HEK293 (cell line): Measurements from ENCODE around the gene TTL.
A peak's percentile ranks its signal among the peaks of the same experiment; 100 is the strongest.

Experiments
- CTCF ChIA-PET: fragments of 350-600 bp; formaldehyde crosslinking; extraction: SDS; loops from one replicate; lab custom pipeline; 2021; ENCODE audit warnings: antibody characterized with exemption; lab: Yijun Ruan, JAX
- POLR2A ChIA-PET: fragments of 300-600 bp; formaldehyde crosslinking; extraction: SDS; loops from one replicate; lab custom pipeline; 2020; ENCODE audit warnings: antibody characterized with exemption, inconsistent platforms; lab: Yijun Ruan, JAX
- H3K27ac ChIP-seq: fragments of 200-500 bp; sonication (Bioruptor generic); 2 replicates; pipeline ENCODE4 v1.5.1; 2014; ENCODE audit warnings: low read depth, low read length, control low read depth, inconsistent platforms; ENCODE audit errors: extremely low read depth
- H3K36me3 ChIP-seq, 2 experiments: fragments of 200-500 bp in 1 of 2; sonication (Bioruptor generic) in 1 of 2; 1 replicate in 1 of 2; 2 replicates in 1 of 2; pipeline ENCODE4 v1.5.1; 2014 to 2017; ENCODE audit warnings: inconsistent platforms in 2 of 2, low read length in 2 of 2; ENCODE audit not compliant: control insufficient read depth in 2 of 2, insufficient read depth in 1 of 2
- H3K4me1 ChIP-seq: fragments of 200-500 bp; sonication (Bioruptor generic); 2 replicates; pipeline ENCODE4 v1.5.1; 2014; ENCODE audit warnings: mild to moderate bottlenecking, low read length, inconsistent platforms; ENCODE audit not compliant: control insufficient read depth, insufficient read depth
- H3K4me3 ChIP-seq: 2 replicates; pipeline ENCODE4 v1.5.1; 2011; ENCODE audit warnings: low read depth, mild to moderate bottlenecking, control low read depth, low read length, moderate library complexity
- H3K9me3 ChIP-seq: fragments of 200-500 bp; sonication (Bioruptor generic); 2 replicates; pipeline ENCODE4 v1.5.1; 2014; ENCODE audit warnings: low read depth, low read length, inconsistent platforms; ENCODE audit not compliant: control insufficient read depth, insufficient read depth
- ATF2 ChIP-seq: fragments of 450-650 bp; formaldehyde crosslinking; IDR thresholded peaks from 2 replicates; pipeline ENCODE4 v1.5.1; 2016; ENCODE audit warnings: missing biosample characterization, missing genetic modification characterization, low read depth
- FEZF1 ChIP-seq: fragments of 450-650 bp; formaldehyde crosslinking; IDR thresholded peaks from 2 replicates; pipeline ENCODE4 v1.5.1; 2016; ENCODE audit warnings: missing biosample characterization, missing genetic modification characterization
- IKZF3 ChIP-seq: fragments of 450-650 bp; IDR thresholded peaks from 2 replicates; pipeline ENCODE4 v1.5.0; 2018; ENCODE audit warnings: missing biosample characterization, mild to moderate bottlenecking, missing genetic modification characterization, moderate library complexity
- MYNN ChIP-seq: fragments of 450-650 bp; formaldehyde crosslinking; IDR thresholded peaks from 2 replicates; pipeline ENCODE4 v1.5.1; 2016; ENCODE audit warnings: missing biosample characterization, missing genetic modification characterization, borderline replicate concordance
- OVOL3 ChIP-seq: fragments of 450-650 bp; formaldehyde crosslinking; IDR thresholded peaks from 2 replicates; pipeline ENCODE4 v1.5.1; 2016; ENCODE audit warnings: missing biosample characterization, missing genetic modification characterization
- PRDM10 ChIP-seq: fragments of 450-650 bp; formaldehyde crosslinking; IDR thresholded peaks from 2 replicates; pipeline ENCODE4 v1.5.1; 2016; ENCODE audit warnings: missing biosample characterization, missing genetic modification characterization
- PRDM4 ChIP-seq: fragments of 450-650 bp; formaldehyde crosslinking; IDR thresholded peaks from 2 replicates; pipeline ENCODE4 v1.5.1; 2017; ENCODE audit warnings: missing biosample characterization, missing genetic modification characterization
- TCF7L2 ChIP-seq: IDR thresholded peaks from 2 replicates; pipeline ENCODE4 v1.6.1; 2011; ENCODE audit warnings: low read depth, mild to moderate bottlenecking, inconsistent platforms, low read length, moderate library complexity, borderline replicate concordance
- ZBTB20 ChIP-seq: fragments of 450-650 bp; formaldehyde crosslinking; IDR thresholded peaks from 2 replicates; pipeline ENCODE4 v1.5.1; 2016; ENCODE audit warnings: missing biosample characterization, missing genetic modification characterization
- ZEB2 ChIP-seq: fragments of 450-650 bp; formaldehyde crosslinking; IDR thresholded peaks from 2 replicates; pipeline ENCODE4 v1.5.1; 2016; ENCODE audit warnings: missing biosample characterization, missing genetic modification characterization
- ZNF121 ChIP-seq: fragments of 450-650 bp; formaldehyde crosslinking; IDR thresholded peaks from 2 replicates; pipeline ENCODE4 v1.5.1; 2016; ENCODE audit warnings: missing biosample characterization, missing genetic modification characterization
- ZNF133 ChIP-seq: fragments of 450-650 bp; formaldehyde crosslinking; IDR thresholded peaks from 2 replicates; pipeline ENCODE4 v1.5.1; 2016; ENCODE audit warnings: missing biosample characterization, missing genetic modification characterization
- ZNF155 ChIP-seq: fragments of 450-650 bp; formaldehyde crosslinking; IDR thresholded peaks from 2 replicates; pipeline ENCODE4 v1.5.1; 2016; ENCODE audit warnings: missing biosample characterization, missing genetic modification characterization
- ZNF19 ChIP-seq: fragments of 450-650 bp; formaldehyde crosslinking; IDR thresholded peaks from 2 replicates; pipeline ENCODE4; 2016; ENCODE audit warnings: missing biosample characterization, missing genetic modification characterization, low read depth
- ZNF362 ChIP-seq: fragments of 450-650 bp; formaldehyde crosslinking; IDR thresholded peaks from 2 replicates; pipeline ENCODE4 v1.5.1; 2016; ENCODE audit warnings: missing biosample characterization, missing genetic modification characterization
- ZNF366 ChIP-seq: fragments of 450-650 bp; formaldehyde crosslinking; conservative IDR thresholded peaks from 2 replicates; pipeline ENCODE4 v1.5.1; 2016; ENCODE audit warnings: missing biosample characterization, missing genetic modification characterization
- ZNF416 ChIP-seq: fragments of 450-650 bp; formaldehyde crosslinking; IDR thresholded peaks from 2 replicates; pipeline ENCODE4 v1.5.1; 2016; ENCODE audit warnings: missing biosample characterization, missing genetic modification characterization
- ZNF610 ChIP-seq: fragments of 450-650 bp; formaldehyde crosslinking; IDR thresholded peaks from 2 replicates; pipeline ENCODE4 v1.5.1; 2016; ENCODE audit warnings: missing biosample characterization, missing genetic modification characterization, borderline replicate concordance
- ZNF629 ChIP-seq: fragments of 450-650 bp; formaldehyde crosslinking; IDR thresholded peaks from 2 replicates; pipeline ENCODE4 v1.5.1; 2017; ENCODE audit warnings: missing biosample characterization, missing genetic modification characterization
- ZNF654 ChIP-seq: fragments of 450-650 bp; formaldehyde crosslinking; IDR thresholded peaks from 2 replicates; pipeline ENCODE4 v1.5.1; 2016; ENCODE audit warnings: low read depth, missing biosample characterization, missing genetic modification characterization
- ZNF704 ChIP-seq: fragments of 450-650 bp; formaldehyde crosslinking; IDR thresholded peaks from 2 replicates; pipeline ENCODE4 v1.5.1; 2016; ENCODE audit warnings: missing biosample characterization, missing genetic modification characterization
- ZNF792 ChIP-seq: fragments of 450-650 bp; formaldehyde crosslinking; IDR thresholded peaks from 2 replicates; pipeline ENCODE4 v1.5.1; 2016; ENCODE audit warnings: missing biosample characterization, missing genetic modification characterization

Gene TTL

GRCh38 chr2:112577756-112578155 is 95.8 kb downstream of the TTL start (continued):
- TF ChIP-seq MYNN (no peak), ZBTB20 (tag by site-specific recombination) (no peak), ZNF121 (no peak), ZNF19 (tag by site-specific recombination) (no peak)

GRCh38 chr2:112579241-112579640 is 97.3 kb downstream of the TTL start:
- CTCF ChIA-PET = interaction anchor here (0.7 kb wide), 1 partner anchor 45 kb away, joined by 5 read pairs; no protein-coding TSS in a partner anchor
- no peak overlapping the region for H3K4me3 ChIP-seq
- no peaks in the 10 kb centered on the region for H3K9me3 ChIP-seq
- no peak overlapping the region for H3K27ac ChIP-seq
- POLR2A ChIA-PET = no interaction called here
- H3K36me3 ChIP-seq = peaks cover 15 to 29% of the 10 kb centered on the region in 2 experiments
- H3K4me1 ChIP-seq = no peaks in the 10 kb centered on the region
- TF ChIP-seq ATF2 (peak; percentile 85), ZNF416 (tag by site-specific recombination) (no peak), PRDM10 (tag by site-specific recombination) (peak; percentile 46), ZNF362 (tag by site-specific recombination) (peak; percentile 74; the same call in 1 of the 2 replicates), ZNF629 (tag by site-specific recombination) (peak; percentile 50; the same call in 1 of the 2 replicates), ZNF704 (tag by site-specific recombination) (no peak), TCF7L2 (no peak), OVOL3 (tag by site-specific recombination) (no peak), FEZF1 (tag by site-specific recombination) (peak; percentile 68), ZNF792 (no peak), ZNF133 (tag by site-specific recombination) (peak; percentile 65; the same call in 1 of the 2 replicates), PRDM4 (tag by site-specific recombination) (no peak), ZNF654 (tag by site-specific recombination) (no peak), IKZF3 (tag by site-specific recombination) (no peak), ZNF366 (tag by site-specific recombination) (no peak), ZEB2 (tag by site-specific recombination) (0 out of 2 replicates have a peak, but pooled peaks have one; percentile 32), ZNF155 (no peak), ZNF610 (tag by site-specific recombination) (no peak)
